ENCODE results near the gene HKDC1. TPM values are rescaled to one million over a fixed set of nuclear protein-coding genes. Genes with fewer than 3 reads are reported as not detected.

HKDC1 gene
- total and polyA plus RNA-seq, 2 experiments from 2014 or later, result 0.32 to 0.33 TPM

DNA sequence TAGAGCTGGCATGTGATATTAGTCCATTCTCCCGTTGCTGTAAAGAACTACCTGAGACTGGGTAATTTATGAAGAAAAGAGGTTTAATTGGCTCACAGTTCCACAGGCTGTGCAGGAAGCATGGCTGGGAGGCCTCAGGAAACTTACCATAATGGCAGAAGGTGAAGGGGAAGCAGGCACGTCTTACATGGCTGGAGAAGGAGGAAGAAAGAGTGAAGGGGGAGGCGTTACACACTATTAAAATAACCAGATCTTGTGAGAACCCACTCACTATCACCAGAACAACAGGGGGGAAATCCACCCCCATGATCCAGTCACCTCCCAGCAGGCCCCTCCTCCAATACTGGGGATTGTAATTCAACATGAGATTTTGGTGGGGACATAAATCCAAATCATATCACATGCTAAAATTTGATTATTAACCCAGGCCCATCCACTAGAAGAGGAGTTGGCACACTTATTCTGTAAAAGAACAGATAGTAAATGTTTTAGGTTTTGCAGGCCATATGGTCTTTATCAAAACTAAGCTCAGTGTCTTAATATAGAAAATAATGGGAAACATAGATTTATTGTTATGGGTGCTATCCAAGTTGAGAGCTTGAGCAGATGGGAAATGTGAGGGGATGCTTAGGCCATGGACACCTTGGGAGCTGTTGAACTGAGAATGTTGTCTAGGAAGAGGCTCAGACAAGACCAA lies 39.6 kb downstream of the HKDC1 start:
- no peak overlapping the region for H3K27ac ChIP-seq
- no peak overlapping the region for H3K4me3 ChIP-seq
- H3K79me2 ChIP-seq (ENCODE audit: insufficient read depth), result no peaks in the 10 kb centered on the region
- H3K9ac ChIP-seq, result no peak overlapping the region
- H3K27me3 ChIP-seq (replicated peaks; ENCODE audit: insufficient read depth), result no peaks in the 10 kb centered on the region
- no peak overlapping the region for H2AFZ ChIP-seq
- H3K4me1 ChIP-seq (ENCODE audit: insufficient read depth), result no peaks in the 10 kb centered on the region
- H3K36me3 ChIP-seq (ENCODE audit: low read depth), result no peaks in the 10 kb centered on the region
- H3K4me2 ChIP-seq (ENCODE audit: unreplicated experiment), result no peak overlapping the region
- in situ Hi-C loops (cut with MboI), result no loop called here
- WGBS, 2 experiments (ENCODE audit: low coverage in 1 of 2, low lambda C conversion rate in 2 of 2, missing lambda C conversion rate in 2 of 2), result 69 to 74% methylated on average over 3 of the region's 3 CpGs
- no peaks in the 10 kb centered on the region for H3K9me2 ChIP-seq (ENCODE audit: insufficient read depth)
- H3K9me3 ChIP-seq (ENCODE audit: low read depth), result no peaks in the 10 kb centered on the region
- H4K20me1 ChIP-seq (ENCODE audit: insufficient read depth), result no peaks in the 10 kb centered on the region
- TF ChIP-seq EZH2phosphoT487 (IDR thresholded peaks at IDR 0.05; ENCODE audit: insufficient read depth, low read depth) (no peak), EZH2 (IDR thresholded peaks at IDR 0.05; ENCODE audit: insufficient read depth, poor library complexity, severe bottlenecking) (no peak)
- no peaks in the 10 kb centered on the region for H3F3A ChIP-seq (ENCODE audit: insufficient read depth)
- no peak for DNase-seq

GRCh38 chr10:69261184-69261583 lies 41.1 kb downstream of the HKDC1 start:
- H3K27ac ChIP-seq, result no peak overlapping the region

DNA sequence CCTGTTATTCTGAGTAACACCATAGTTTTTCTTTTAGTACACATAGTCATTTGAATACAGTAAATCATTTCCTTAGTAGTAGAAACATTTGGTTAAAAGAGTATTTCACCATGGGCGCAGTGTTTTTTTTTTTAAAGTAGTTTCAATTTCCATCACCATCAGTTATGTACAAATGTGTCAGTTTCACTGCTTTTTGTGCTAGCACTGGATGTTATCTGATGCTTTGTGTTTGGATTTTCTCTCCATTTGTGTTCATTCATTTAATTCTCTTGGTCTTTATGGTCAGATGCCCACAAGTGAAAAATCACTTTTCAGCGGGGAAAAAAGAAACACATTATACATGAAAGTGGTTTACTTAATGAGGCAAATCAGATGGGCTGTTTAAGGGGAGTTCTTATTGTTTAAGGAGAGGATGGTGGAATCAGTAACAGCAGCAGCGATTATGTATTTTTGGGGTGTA lies 42.2 kb downstream of the HKDC1 start:
- no peak for DNase-seq
- Histone ChIP-seq H3K9ac (no peak overlapping the region), H3K27me3 (replicated peaks; ENCODE audit: insufficient read depth) (no peaks in the 10 kb centered on the region), H2AFZ (no peak overlapping the region), H3K4me1 (ENCODE audit: insufficient read depth) (no peaks in the 10 kb centered on the region), H3K9me3 (ENCODE audit: low read depth) (no peaks in the 10 kb centered on the region), H3K27ac (no peak overlapping the region), H3F3A (ENCODE audit: insufficient read depth) (no peaks in the 10 kb centered on the region), H3K4me2 (ENCODE audit: unreplicated experiment) (no peak overlapping the region), H4K20me1 (ENCODE audit: insufficient read depth) (no peaks in the 10 kb centered on the region), H3K79me2 (ENCODE audit: insufficient read depth) (no peaks in the 10 kb centered on the region), H3K36me3 (ENCODE audit: low read depth) (no peaks in the 10 kb centered on the region), H3K9me2 (ENCODE audit: insufficient read depth) (no peaks in the 10 kb centered on the region), H3K4me3 (no peak overlapping the region)
- in situ Hi-C loops (cut with MboI), result no loop called here
- WGBS, 2 experiments (ENCODE audit: low coverage in 1 of 2, low lambda C conversion rate in 2 of 2, missing lambda C conversion rate in 2 of 2), result 78 to 80% methylated on average over 3 of the region's 3 CpGs
- TF ChIP-seq EZH2 (IDR thresholded peaks at IDR 0.05; ENCODE audit: insufficient read depth, poor library complexity, severe bottlenecking) (no peak), EZH2phosphoT487 (IDR thresholded peaks at IDR 0.05; ENCODE audit: insufficient read depth, low read depth) (no peak)

More at GRCh38 chr10:69261184-69261583, 41.1 kb downstream of the HKDC1 start:
- no peaks in the 10 kb centered on the region for H3K9me3 ChIP-seq (ENCODE audit: low read depth)
- no peaks in the 10 kb centered on the region for H3K36me3 ChIP-seq (ENCODE audit: low read depth)
- in situ Hi-C loops (cut with MboI), result no loop called here
- WGBS, 2 experiments (ENCODE audit: low coverage in 1 of 2, low lambda C conversion rate in 2 of 2, missing lambda C conversion rate in 2 of 2), result 79 to 83% methylated on average over 8 of the region's 8 CpGs
- no peak for DNase-seq
- no peaks in the 10 kb centered on the region for H3K9me2 ChIP-seq (ENCODE audit: insufficient read depth)
- no peaks in the 10 kb centered on the region for H3K4me1 ChIP-seq (ENCODE audit: insufficient read depth)
- H3K79me2 ChIP-seq (ENCODE audit: insufficient read depth), result no peaks in the 10 kb centered on the region
- no peak overlapping the region for H3K4me3 ChIP-seq
- H2AFZ ChIP-seq, result no peak overlapping the region
- H4K20me1 ChIP-seq (ENCODE audit: insufficient read depth), result no peaks in the 10 kb centered on the region
- no peaks in the 10 kb centered on the region for H3K27me3 ChIP-seq (replicated peaks; ENCODE audit: insufficient read depth)
- TF ChIP-seq EZH2 (IDR thresholded peaks at IDR 0.05; ENCODE audit: insufficient read depth, poor library complexity, severe bottlenecking) (no peak), EZH2phosphoT487 (IDR thresholded peaks at IDR 0.05; ENCODE audit: insufficient read depth, low read depth) (no peak)
- H3K9ac ChIP-seq, result no peak overlapping the region
- H3K4me2 ChIP-seq (ENCODE audit: unreplicated experiment), result no peak overlapping the region
- no peaks in the 10 kb centered on the region for H3F3A ChIP-seq (ENCODE audit: insufficient read depth)

DNA sequence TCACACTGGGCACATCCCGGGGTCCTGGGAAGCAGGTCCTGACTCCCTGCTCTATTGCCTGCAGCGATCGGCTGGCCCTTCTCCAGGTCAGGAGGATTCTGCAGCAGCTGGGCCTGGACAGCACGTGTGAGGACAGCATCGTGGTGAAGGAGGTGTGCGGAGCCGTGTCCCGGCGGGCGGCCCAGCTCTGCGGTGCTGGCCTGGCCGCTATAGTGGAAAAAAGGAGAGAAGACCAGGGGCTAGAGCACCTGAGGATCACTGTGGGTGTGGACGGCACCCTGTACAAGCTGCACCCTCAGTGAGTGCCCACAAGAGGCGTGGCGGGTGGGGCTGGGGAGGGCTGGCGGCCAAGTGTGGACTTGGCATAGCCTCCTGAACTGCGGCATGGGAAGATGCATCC lies 45.4 kb downstream of the HKDC1 start:
- Histone ChIP-seq H3K36me3 (ENCODE audit: low read depth) (no peaks in the 10 kb centered on the region), H3K4me3 (no peak overlapping the region), H3K9ac (no peak overlapping the region), H3K4me1 (ENCODE audit: insufficient read depth) (no peaks in the 10 kb centered on the region), H3K9me2 (ENCODE audit: insufficient read depth) (no peaks in the 10 kb centered on the region), H3F3A (ENCODE audit: insufficient read depth) (no peaks in the 10 kb centered on the region), H4K20me1 (ENCODE audit: insufficient read depth) (no peaks in the 10 kb centered on the region), H2AFZ (no peak overlapping the region), H3K9me3 (ENCODE audit: low read depth) (no peaks in the 10 kb centered on the region), H3K79me2 (ENCODE audit: insufficient read depth) (no peaks in the 10 kb centered on the region), H3K27ac (no peak overlapping the region), H3K4me2 (ENCODE audit: unreplicated experiment) (no peak overlapping the region), H3K27me3 (replicated peaks; ENCODE audit: insufficient read depth) (no peaks in the 10 kb centered on the region)
- in situ Hi-C loops (cut with MboI), result no loop called here
- 79 to 81% methylated on average over 15 to 17 of the region's 17 CpGs for WGBS, 2 experiments (ENCODE audit: low coverage in 1 of 2, low lambda C conversion rate in 2 of 2, missing lambda C conversion rate in 2 of 2)
- TF ChIP-seq EZH2phosphoT487 (IDR thresholded peaks at IDR 0.05; ENCODE audit: insufficient read depth, low read depth) (no peak), EZH2 (IDR thresholded peaks at IDR 0.05; ENCODE audit: insufficient read depth, poor library complexity, severe bottlenecking) (no peak)
- DNase-seq, result no peak

Data from GM23248 (cell line).